Measurements from ENCODE around the gene ICA1L.

GRCh38 chr2:202841090-202841867 is 30.3 kb downstream of the ICA1L start:
- TF ChIP-seq CTCF (IDR thresholded peaks at IDR 0.05) (no peak), POLR2A (IDR thresholded peaks at IDR 0.05) (no peak)

Data from suprapubic skin (tissue), 3 donors.